C4-2B (cell line): ENCODE data around the gene MYLK4.

Experiments used
- CTCF ChIP-seq: fragments of 450-650 bp; conservative IDR thresholded peaks from 2 replicates; pipeline ENCODE4 v1.5.1; 2017; ENCODE audit warnings: mild to moderate bottlenecking
- ZFX ChIP-seq: fragments of 450-650 bp; IDR thresholded peaks from 2 replicates; pipeline ENCODE4 v1.6.1; 2017

GRCh38 chr6:2617729-2618128 lies 133.0 kb downstream of the MYLK4 start:
- no peak for TF ChIP-seq CTCF
- TF ChIP-seq ZFX, result no peak
